ENCODE data around the gene A4GALT. TPM values are rescaled to one million over a fixed set of nuclear protein-coding genes. Genes with fewer than 3 reads are reported as not detected.

The A4GALT gene
- total RNA-seq, 1 donor = 22.2 TPM

DNA sequence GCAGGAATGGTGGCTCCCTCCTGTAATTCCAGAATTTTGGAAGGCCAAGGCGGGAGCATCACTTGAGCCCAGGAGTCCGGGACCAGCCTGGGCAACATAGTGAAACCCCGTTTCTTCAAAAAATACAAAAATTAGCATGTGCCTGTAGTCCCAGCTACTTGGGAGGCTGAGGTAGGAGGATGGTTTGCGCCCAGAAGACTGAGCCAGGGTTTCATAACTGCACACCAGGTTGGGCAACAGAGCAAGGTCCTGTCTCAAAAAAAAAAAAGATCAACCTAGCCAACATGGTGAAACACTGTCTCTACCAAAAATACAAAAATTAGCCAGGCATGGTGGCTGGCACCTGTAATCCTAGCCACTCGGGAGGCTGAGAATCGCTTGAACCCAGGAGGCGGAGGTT is 6.4 kb downstream of the A4GALT start:
- DNase-seq (ENCODE audit: low read depth) = no peak
- TF ChIP-seq, protein P1, sequence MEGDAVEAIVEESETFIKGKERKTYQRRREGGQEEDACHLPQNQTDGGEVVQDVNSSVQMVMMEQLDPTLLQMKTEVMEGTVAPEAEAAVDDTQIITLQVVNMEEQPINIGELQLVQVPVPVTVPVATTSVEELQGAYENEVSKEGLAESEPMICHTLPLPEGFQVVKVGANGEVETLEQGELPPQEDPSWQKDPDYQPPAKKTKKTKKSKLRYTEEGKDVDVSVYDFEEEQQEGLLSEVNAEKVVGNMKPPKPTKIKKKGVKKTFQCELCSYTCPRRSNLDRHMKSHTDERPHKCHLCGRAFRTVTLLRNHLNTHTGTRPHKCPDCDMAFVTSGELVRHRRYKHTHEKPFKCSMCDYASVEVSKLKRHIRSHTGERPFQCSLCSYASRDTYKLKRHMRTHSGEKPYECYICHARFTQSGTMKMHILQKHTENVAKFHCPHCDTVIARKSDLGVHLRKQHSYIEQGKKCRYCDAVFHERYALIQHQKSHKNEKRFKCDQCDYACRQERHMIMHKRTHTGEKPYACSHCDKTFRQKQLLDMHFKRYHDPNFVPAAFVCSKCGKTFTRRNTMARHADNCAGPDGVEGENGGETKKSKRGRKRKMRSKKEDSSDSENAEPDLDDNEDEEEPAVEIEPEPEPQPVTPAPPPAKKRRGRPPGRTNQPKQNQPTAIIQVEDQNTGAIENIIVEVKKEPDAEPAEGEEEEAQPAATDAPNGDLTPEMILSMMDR (IDR thresholded peaks at IDR 0.05; ENCODE audit: insufficient read depth, low read length) = no peak
- no peak overlapping the region for H3K4me3 ChIP-seq (ENCODE audit: low read depth, low read length)

DNA sequence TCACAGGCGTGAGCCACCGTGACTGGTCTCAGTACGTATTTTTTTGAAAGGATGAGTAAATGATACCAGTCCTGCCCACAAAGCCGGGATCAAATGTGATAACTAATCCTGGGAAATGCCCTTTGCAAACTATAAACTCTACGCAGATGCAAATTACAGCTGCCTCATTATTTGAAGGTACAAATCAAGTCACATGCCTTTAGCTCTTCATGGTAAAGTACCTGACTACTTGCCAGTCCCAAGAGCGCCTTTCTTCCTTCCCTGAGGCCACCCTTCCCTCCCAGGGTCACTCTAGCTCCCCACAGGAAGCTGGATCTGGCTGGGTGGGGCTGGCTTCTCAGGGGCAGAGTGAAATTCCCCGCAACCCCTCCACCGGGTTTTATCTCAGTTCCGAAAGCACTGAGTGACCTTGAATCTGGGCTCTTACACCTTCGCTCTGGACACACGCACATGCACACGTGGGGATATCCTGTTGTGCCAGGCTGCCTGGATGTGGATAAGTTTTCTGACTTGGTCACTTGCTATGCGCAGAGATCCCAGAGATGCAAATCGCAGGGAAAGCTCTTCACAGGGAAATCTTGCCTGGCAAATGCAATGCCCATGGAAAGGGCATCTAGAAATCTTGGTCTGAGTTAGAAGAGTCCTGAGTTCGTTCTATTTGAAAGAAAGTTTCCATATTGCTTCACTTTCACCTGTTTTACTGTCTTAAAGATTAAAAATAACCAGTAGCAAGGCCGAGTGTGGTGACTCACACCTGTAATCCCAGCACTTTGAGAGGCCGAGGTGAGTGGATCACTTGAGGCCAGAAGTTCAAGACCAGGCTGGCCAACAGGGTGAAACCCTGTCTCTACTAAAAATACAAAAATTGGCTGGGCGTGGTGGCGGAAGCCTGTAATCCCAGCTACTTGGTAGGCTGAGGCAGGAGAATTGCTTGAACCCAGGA is 8.5 kb downstream of the A4GALT start:
- no peak overlapping the region for H3K4me3 ChIP-seq (ENCODE audit: low read depth, low read length)
- no peak for DNase-seq (ENCODE audit: low read depth)
- TF ChIP-seq, protein P1 (IDR thresholded peaks at IDR 0.05; ENCODE audit: insufficient read depth, low read length) = no peak

DNA sequence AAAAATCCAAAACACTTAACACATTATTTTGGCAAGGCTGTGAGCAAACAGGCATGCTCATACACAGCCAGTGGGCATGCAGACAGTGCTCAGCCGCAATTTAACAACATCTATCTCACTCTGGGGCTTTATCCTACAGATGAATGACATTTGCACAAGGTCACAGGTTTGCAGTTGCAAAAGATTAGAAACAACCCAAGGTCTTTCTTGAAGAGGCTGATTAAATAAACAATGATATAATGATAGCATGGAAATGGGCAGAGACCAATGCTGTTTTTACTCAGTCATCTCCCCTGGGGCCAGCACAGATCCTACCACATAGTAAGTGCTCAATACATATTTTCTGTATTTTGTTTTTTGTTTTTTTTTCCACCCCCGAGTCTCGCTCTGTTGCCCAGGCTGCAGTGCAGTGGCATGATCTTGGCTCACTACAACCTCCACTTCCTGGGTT is 9.4 kb downstream of the A4GALT start:
- TF ChIP-seq, protein P1 (IDR thresholded peaks at IDR 0.05; ENCODE audit: insufficient read depth, low read length) = no peak
- DNase-seq (ENCODE audit: low read depth) = peak; percentile 39
- no peak overlapping the region for H3K4me3 ChIP-seq (ENCODE audit: low read depth, low read length)

DNA sequence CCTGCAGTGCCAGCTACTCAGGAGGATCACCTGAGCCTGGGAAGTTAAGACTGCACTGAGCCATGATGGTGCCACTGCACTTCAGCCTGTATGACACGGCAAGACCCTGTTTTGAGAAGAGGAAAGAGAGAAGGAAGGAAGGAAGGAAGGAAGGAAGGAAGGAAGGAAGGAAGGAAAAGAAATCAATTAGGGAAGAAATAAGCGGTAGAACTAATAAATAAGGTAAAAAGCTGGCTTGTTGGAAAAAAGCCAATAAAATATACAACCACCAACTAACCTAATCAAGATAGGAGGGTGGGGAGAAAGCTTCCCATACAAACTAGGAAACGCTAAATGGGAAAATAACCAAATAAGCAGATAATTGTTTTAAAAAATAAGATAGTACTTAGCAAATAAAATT is 12.3 kb downstream of the A4GALT start:
- TF ChIP-seq, protein P1 (IDR thresholded peaks at IDR 0.05; ENCODE audit: insufficient read depth, low read length) = no peak
- DNase-seq (ENCODE audit: low read depth) = no peak
- H3K4me3 ChIP-seq (ENCODE audit: low read depth, low read length) = no peak overlapping the region

DNA sequence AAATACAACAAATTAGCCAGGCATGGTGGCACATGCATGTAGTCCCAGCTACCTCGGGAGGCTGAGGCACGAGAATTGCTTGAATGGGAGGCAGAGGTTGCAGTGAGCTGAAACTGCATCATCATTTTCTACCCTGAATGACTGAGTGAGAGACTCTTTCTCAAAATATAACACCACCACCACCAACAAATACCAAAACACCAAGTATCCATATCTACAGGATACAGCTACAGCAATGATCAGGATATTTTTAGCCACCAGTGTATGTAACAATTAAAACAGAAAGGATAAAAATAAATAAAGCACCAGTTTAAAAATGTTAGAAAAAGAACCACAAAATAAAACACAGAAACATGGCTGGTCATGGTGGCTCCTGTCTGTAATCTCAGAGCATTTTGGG is 13.2 kb downstream of the A4GALT start:
- TF ChIP-seq, protein P1 (IDR thresholded peaks at IDR 0.05; ENCODE audit: insufficient read depth, low read length) = no peak
- H3K4me3 ChIP-seq (ENCODE audit: low read depth, low read length) = no peak overlapping the region
- no peak for DNase-seq (ENCODE audit: low read depth)

DNA sequence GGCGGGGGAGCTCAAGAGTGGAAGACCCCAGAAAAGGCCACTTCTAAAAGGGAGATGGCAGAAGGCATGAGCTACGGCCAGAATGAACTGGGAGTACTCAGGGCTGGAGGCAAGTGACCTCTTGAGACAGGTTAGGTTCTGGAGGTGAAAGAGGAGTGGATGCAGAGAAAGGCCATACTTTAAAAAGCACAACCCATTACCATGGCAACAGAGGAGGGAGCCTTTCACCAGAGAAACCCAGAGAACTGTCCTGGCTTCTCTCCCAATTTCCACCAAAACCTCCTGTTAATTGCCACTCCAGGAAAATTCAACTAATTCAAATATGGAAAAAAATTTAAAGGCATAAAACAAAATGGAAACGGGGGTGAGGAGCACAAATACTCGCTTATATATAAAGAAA is 15.8 kb downstream of the A4GALT start:
- DNase-seq (ENCODE audit: low read depth) = no peak
- TF ChIP-seq, protein P1 (IDR thresholded peaks at IDR 0.05; ENCODE audit: insufficient read depth, low read length) = no peak
- no peak overlapping the region for H3K4me3 ChIP-seq (ENCODE audit: low read depth, low read length)

All from fibroblast of the aortic adventitia (primary cell).